Activated CD4-positive, alpha-beta T cell treated with anti-CD3 and anti-CD28 coated beads for 36 hours (primary cell): ENCODE measurements around the gene SLC25A17. TPM values are rescaled to one million over a fixed set of nuclear protein-coding genes. Genes with fewer than 3 reads are reported as not detected.

Source experiments
- ATAC-seq: fragments of 200-7000 bp; cut with Tn5 transposase; one replicate; pipeline ENCODE4 v1.10.0; 2021; ENCODE audit warnings: mild to moderate bottlenecking, moderate library complexity
- CTCF ChIA-PET: fragments of 350-600 bp; sonication (Branson Sonifier 250); formaldehyde crosslinking; loops from one replicate; lab custom pipeline; 2021; ENCODE audit warnings: antibody characterized with exemption; lab: Charles Lee
- POLR2A ChIA-PET: fragments of 350-600 bp; sonication (Branson Sonifier 250); formaldehyde crosslinking; loops from one replicate; lab custom pipeline; 2021; ENCODE audit warnings: antibody characterized with exemption, inconsistent platforms; lab: Charles Lee
- DNase-seq: peaks from one replicate; pipeline ENCODE4 v3.0.0-alpha.2; 2020
- H3K27ac Mint-ChIP-seq: one replicate; pipeline ENCODE4 v1.8.0; 2021; ENCODE audit warnings: mixed read lengths
- H3K27me3 Mint-ChIP-seq: one replicate; pipeline ENCODE4 v1.8.0; 2021; ENCODE audit warnings: mixed read lengths
- H3K36me3 Mint-ChIP-seq: one replicate; pipeline ENCODE4 v1.8.0; 2021; ENCODE audit warnings: low read depth, mixed read lengths
- H3K4me1 Mint-ChIP-seq: one replicate; pipeline ENCODE4 v1.8.0; 2021; ENCODE audit warnings: mixed read lengths
- H3K4me3 Mint-ChIP-seq: one replicate; pipeline ENCODE4 v1.8.0; 2021; ENCODE audit warnings: mild to moderate bottlenecking, moderate library complexity, mixed read lengths
- H3K9me3 Mint-ChIP-seq: one replicate; pipeline ENCODE4 v1.8.0; 2021; ENCODE audit warnings: low read depth, mixed read lengths
- intact Hi-C, 2 experiments: fragments of 100-400 bp; cut with DNase I in 1 of 2; cut with micrococcal nuclease in 1 of 2; formaldehyde crosslinking; loops; one replicate each; pipeline versions ENCODE4 v1.14.2 to v1.15.1; 2022 to 2024; cut with DNase I, micrococcal nuclease
- total RNA-seq, 2 experiments: library from RNA; stranded (reverse); gene quantifications; one replicate each; pipeline ENCODE4 v1.2.3, GENCODE V29; 2021

The SLC25A17 gene
- total RNA-seq, 2 experiments from 2014 or later: 23.3 to 29.7 TPM

DNA sequence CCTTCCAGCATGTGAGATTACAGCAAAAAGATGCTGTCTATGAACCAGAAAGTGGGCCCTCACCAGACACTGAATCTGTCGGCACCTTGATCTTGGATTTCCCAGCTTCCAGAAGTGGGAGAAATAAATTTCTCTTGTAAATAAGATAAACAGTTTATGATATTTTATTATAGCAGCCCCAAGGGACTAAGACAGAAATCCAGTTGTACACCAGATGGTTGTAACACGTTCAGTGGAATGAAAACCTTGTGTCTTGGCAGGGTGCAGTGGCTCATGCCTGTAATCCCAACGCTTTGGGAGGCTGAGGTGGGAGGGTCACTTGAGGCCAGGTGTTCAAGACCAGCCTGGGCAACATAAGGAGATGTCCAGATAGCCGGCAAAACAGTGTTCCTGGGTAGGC lies 78.0 kb downstream of the SLC25A17 start:
- ChIA-PET POLR2A (no interaction called here), CTCF (interaction anchor here (1.7 kb wide), 1 partner anchor 26 kb away, joined by 3 read pairs; no protein-coding TSS in a partner anchor)
- no peak overlapping the region for H3K4me3 Mint-ChIP-seq
- intact Hi-C loops: no loop called here
- no peaks in the 10 kb centered on the region for H3K36me3 Mint-ChIP-seq
- no peaks in the 10 kb centered on the region for H3K27me3 Mint-ChIP-seq
- DNase-seq: no peak
- no peaks in the 10 kb centered on the region for H3K9me3 Mint-ChIP-seq
- no peak for ATAC-seq
- no peaks in the 10 kb centered on the region for H3K4me1 Mint-ChIP-seq
- no peak overlapping the region for H3K27ac Mint-ChIP-seq

DNA sequence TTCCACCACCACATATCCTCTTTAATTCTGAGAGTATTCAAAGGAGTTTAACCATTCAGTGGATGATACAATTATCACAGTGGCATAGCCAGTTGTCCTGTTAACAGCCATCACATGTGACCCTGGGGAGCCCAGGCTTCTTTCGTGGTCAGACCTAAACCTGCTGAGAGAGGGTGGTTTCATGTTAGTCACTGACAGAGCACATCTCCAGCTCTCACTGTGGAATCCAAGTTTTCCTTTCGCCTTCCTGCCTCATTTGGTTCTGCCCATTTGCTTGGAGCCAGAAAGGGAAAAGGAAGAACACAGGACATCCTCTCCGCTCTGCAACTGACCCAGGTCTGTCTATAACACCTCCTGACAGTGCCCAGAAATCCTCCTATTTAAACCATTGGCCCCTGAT lies 79.4 kb downstream of the SLC25A17 start:
- DNase-seq: no peak
- Mint-ChIP-seq H3K36me3 (no peaks in the 10 kb centered on the region), H3K27me3 (no peaks in the 10 kb centered on the region), H3K27ac (no peak overlapping the region), H3K4me1 (no peaks in the 10 kb centered on the region), H3K9me3 (no peaks in the 10 kb centered on the region), H3K4me3 (no peak overlapping the region)
- ChIA-PET CTCF (interaction anchor here (0.6 to 1.7 kb wide), 4 partner anchors 25 to 420 kb away, joined by 3 to 5 read pairs (median 4); no protein-coding TSS in a partner anchor), POLR2A (no interaction called here)
- intact Hi-C loops: no loop called here
- ATAC-seq: peak; percentile 51

DNA sequence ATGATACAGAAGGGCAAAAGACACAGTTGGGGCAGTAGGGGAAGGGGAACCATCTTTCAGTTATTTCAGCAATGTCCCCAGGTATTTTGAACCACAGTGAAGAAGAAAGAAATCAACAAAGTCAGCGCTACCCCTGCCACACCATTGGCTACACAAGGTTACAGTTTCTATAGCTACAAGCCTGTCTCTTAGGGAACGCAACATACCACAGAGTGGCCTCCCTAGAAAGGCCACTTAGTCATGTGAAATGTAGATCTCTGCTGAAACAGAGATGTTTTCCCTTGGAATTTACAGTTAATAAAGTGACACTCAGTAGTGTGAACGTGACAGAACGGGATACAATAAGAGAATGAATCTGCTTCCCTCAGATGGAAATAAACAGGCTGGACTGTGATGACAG lies 85.2 kb downstream of the SLC25A17 start:
- ChIA-PET POLR2A (no interaction called here), CTCF (interaction anchor here (1.3 kb wide), 1 partner anchor 13 kb away, joined by 3 read pairs; no protein-coding TSS in a partner anchor)
- no peak overlapping the region for H3K4me3 Mint-ChIP-seq
- H3K36me3 Mint-ChIP-seq: peaks cover 2% of the 10 kb centered on the region
- H3K27me3 Mint-ChIP-seq: no peaks in the 10 kb centered on the region
- DNase-seq (no peak), ATAC-seq (no peak)
- H3K9me3 Mint-ChIP-seq: peaks cover 3% of the 10 kb centered on the region
- H3K4me1 Mint-ChIP-seq: peaks cover 26% of the 10 kb centered on the region
- no peak overlapping the region for H3K27ac Mint-ChIP-seq
- intact Hi-C loops: no loop called here

DNA sequence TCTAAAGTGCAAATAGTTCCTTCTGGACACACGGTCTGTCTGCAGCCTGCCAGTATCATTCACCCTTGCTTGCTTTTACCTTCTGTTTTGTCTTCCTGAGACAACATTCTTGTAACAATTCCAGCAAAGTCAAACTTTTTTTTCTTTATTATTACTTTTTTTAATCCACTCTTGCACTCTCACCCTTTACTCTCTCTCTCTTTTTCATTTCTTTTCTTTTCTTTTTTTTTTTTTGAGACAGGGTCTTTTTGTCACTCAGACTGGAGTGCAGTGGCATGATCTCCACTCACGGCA lies 86.2 kb downstream of the SLC25A17 start:
- ChIA-PET CTCF (interaction anchor here (0.6 kb wide), 1 partner anchor 12 kb away, joined by 4 read pairs; no protein-coding TSS in a partner anchor), POLR2A (no interaction called here)
- Mint-ChIP-seq H3K4me1 (peaks cover 36% of the 10 kb centered on the region), H3K4me3 (peak overlapping the region; percentile 24), H3K27ac (no peak overlapping the region), H3K9me3 (peaks cover 3% of the 10 kb centered on the region), H3K36me3 (peaks cover 6% of the 10 kb centered on the region), H3K27me3 (no peaks in the 10 kb centered on the region)
- intact Hi-C loops: no loop called here
- DNase-seq (no peak), ATAC-seq (no peak)

DNA sequence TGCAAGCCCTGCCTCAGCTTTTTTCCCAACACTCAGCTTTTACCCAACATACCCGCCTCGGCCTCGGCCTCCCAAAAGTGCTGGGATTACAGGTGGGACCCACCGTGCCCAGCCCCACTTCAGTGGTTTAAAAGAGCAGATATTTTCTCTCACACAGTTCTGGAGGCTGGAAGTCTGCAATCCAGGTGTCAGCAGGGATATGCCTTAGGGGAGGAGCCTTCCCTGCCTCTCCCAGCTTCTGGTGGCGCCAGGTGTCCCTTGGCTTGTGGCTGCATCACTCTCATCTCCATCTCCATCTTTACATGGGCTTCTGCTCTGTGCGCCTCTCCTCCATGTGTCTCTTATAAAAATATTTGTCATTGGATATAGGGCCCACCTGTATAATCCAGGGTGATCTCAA lies 89.9 kb downstream of the SLC25A17 start:
- Mint-ChIP-seq H3K4me3 (no peak overlapping the region), H3K27ac (no peak overlapping the region)

GRCh38 chr22:40728731-40729189 lies 90.4 kb downstream of the SLC25A17 start:
- Mint-ChIP-seq H3K36me3 (peaks cover 6% of the 10 kb centered on the region), H3K27me3 (no peaks in the 10 kb centered on the region), H3K4me1 (peaks cover 50% of the 10 kb centered on the region), H3K4me3 (peak overlapping the region; percentile 64), H3K9me3 (peaks cover 3% of the 10 kb centered on the region), H3K27ac (peak overlapping the region; percentile 94)
- DNase-seq (peak; percentile 75), ATAC-seq (peak; percentile 23)
- CTCF ChIA-PET: interaction anchor here (0.5 to 1.7 kb wide), 6 partner anchors 12 to 1731 kb away, joined by 3 to 6 read pairs (median 4); no protein-coding TSS in a partner anchor
- POLR2A ChIA-PET: interaction anchor here (0.6 kb wide), 1 partner anchor 104 kb away, joined by 3 read pairs; no protein-coding TSS in a partner anchor
- intact Hi-C loops: loop anchor here in 1 of 2 experiments (5.0 kb wide), 1 partner anchor 46 kb away; no protein-coding TSS in a partner anchor

More for the DNA sequence above, 89.9 kb downstream of the SLC25A17 start:
- Mint-ChIP-seq H3K27me3 (no peaks in the 10 kb centered on the region), H3K4me1 (peaks cover 50% of the 10 kb centered on the region), H3K9me3 (peaks cover 3% of the 10 kb centered on the region), H3K36me3 (peaks cover 6% of the 10 kb centered on the region)
- CTCF ChIA-PET: interaction anchor here (0.5 to 1.7 kb wide), 6 partner anchors 13 to 1730 kb away, joined by 3 to 6 read pairs (median 4); no protein-coding TSS in a partner anchor
- intact Hi-C loops: loop anchor here in 1 of 2 experiments (5.0 kb wide), 1 partner anchor 47 kb away; no protein-coding TSS in a partner anchor
- POLR2A ChIA-PET: no interaction called here
- no peak for DNase-seq
- no peak for ATAC-seq

DNA sequence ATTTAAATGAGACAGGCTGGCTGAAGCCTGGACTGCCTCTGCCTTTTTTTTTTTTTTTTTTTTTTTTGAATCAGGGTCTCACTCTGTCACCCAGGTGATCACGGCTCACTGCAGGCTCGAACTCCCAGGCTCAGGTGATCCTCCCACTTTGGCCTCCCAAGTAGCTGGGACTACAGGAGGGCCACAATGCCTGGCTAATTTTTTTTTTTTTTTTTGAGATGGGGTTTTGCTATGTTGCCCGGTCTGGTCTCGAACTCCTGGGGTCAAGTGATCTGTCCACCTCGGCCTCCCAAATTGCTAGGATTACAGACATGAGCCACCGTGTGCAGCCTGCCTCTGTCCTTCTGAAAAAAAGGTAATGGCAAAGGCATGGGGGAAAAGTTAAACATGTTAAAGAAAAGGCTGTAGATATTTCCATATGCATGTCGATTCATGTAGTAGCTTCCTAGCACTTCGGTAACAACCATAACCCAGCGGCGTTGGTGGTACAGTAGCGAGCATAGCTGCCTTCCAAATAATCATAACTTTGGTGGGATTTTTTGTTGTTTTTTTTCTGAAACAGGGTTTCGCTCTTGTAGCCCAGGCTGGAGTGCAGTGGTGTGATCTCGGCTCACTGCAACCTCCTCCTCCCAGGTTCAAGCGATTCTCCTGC lies 91.1 kb downstream of the SLC25A17 start:
- intact Hi-C loops: loop anchor here (1.0 to 5.0 kb wide), 5 partner anchors 17 to 195 kb away; no protein-coding TSS in a partner anchor
- ATAC-seq (no peak), DNase-seq (no peak)
- ChIA-PET POLR2A (interaction anchor here (0.6 kb wide), 1 partner anchor 104 kb away, joined by 3 read pairs; no protein-coding TSS in a partner anchor), CTCF (interaction anchor here (1.2 to 1.7 kb wide), 4 partner anchors 12 to 40 kb away, joined by 3 to 6 read pairs (median 4); no protein-coding TSS in a partner anchor)
- peaks cover 48% of the 10 kb centered on the region for H3K4me1 Mint-ChIP-seq
- peaks cover 3% of the 10 kb centered on the region for H3K9me3 Mint-ChIP-seq
- H3K27me3 Mint-ChIP-seq: no peaks in the 10 kb centered on the region
- peaks cover 6% of the 10 kb centered on the region for H3K36me3 Mint-ChIP-seq
- H3K4me3 Mint-ChIP-seq: peak overlapping the region; percentile 64
- peak overlapping the region; percentile 94 for H3K27ac Mint-ChIP-seq

GRCh38 chr22:40727070-40727963 lies 91.8 kb downstream of the SLC25A17 start:
- DNase-seq (peak; percentile 49), ATAC-seq (peak; percentile 24)
- Mint-ChIP-seq H3K9me3 (peaks cover 3% of the 10 kb centered on the region), H3K27me3 (no peaks in the 10 kb centered on the region), H3K4me3 (peak overlapping the region; percentile 54), H3K36me3 (peaks cover 6% of the 10 kb centered on the region), H3K4me1 (peaks cover 41% of the 10 kb centered on the region), H3K27ac (peak overlapping the region; percentile 90)
- CTCF ChIA-PET: interaction anchor here (0.7 to 1.1 kb wide), 3 partner anchors 10 to 49 kb away, joined by 3 read pairs; no protein-coding TSS in a partner anchor
- intact Hi-C loops: loop anchor here (1.0 to 5.0 kb wide), 5 partner anchors 16 to 195 kb away; no protein-coding TSS in a partner anchor
- POLR2A ChIA-PET: interaction anchor here (0.6 to 1.0 kb wide), 2 partner anchors 10 to 15 kb away, joined by 3 to 5 read pairs; no protein-coding TSS in a partner anchor

GRCh38 chr22:40726514-40726913 lies 92.6 kb downstream of the SLC25A17 start:
- H3K4me3 Mint-ChIP-seq: peak overlapping the region; percentile 54
- ATAC-seq: peak; percentile 85
- POLR2A ChIA-PET: interaction anchor here (0.6 to 1.0 kb wide), 2 partner anchors 9 to 14 kb away, joined by 3 to 5 read pairs; no protein-coding TSS in a partner anchor
- intact Hi-C loops: loop anchor here (2.0 to 5.0 kb wide), 3 partner anchors 16 to 194 kb away; no protein-coding TSS in a partner anchor
- H3K27ac Mint-ChIP-seq: peak overlapping the region; percentile 89
- peaks cover 5% of the 10 kb centered on the region for H3K36me3 Mint-ChIP-seq
- peak; percentile 23 for DNase-seq
- H3K4me1 Mint-ChIP-seq: peaks cover 36% of the 10 kb centered on the region
- no peaks in the 10 kb centered on the region for H3K27me3 Mint-ChIP-seq
- CTCF ChIA-PET: interaction anchor here (0.7 to 1.1 kb wide), 3 partner anchors 9 to 50 kb away, joined by 3 read pairs; no protein-coding TSS in a partner anchor
- H3K9me3 Mint-ChIP-seq: peaks cover 3% of the 10 kb centered on the region

DNA sequence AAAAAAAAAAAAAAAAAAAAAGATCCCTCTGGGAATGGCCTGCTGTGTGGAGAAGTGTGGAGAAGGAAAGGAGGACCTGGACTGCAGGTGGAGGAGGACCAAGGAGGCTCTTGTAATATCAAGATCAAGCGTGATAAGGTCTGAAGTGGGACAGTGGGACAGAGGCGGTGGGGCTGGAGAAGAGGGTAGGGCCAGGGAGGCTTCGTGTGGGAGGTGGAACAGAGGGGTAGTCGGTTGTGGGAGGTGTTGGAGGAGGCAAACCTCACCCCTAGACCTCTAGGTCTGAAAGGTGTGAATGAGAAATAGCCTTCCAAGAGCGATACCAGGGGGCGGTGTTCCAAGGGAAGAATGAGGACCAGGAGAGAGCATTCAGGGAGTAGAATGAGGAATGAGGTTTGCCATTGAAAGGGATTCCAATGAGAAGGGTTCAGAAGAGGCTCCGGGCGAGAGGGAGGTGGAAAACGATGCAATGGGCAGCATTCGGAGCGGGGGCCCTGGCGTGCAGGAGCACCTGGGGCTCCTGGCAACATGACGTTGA lies 95.7 kb downstream of the SLC25A17 start:
- ATAC-seq (no peak), DNase-seq (no peak)
- Mint-ChIP-seq H3K4me1 (peaks cover 27% of the 10 kb centered on the region), H3K4me3 (no peak overlapping the region), H3K36me3 (no peaks in the 10 kb centered on the region), H3K9me3 (no peaks in the 10 kb centered on the region), H3K27me3 (no peaks in the 10 kb centered on the region), H3K27ac (no peak overlapping the region)
- intact Hi-C loops: no loop called here
- POLR2A ChIA-PET: no interaction called here
- CTCF ChIA-PET: interaction anchor here (1.3 kb wide), 1 partner anchor 9 kb away, joined by 5 read pairs; no protein-coding TSS in a partner anchor
